Measurements from ENCODE around the gene CUX1. TPM values are rescaled to one million over a fixed set of nuclear protein-coding genes. Genes with fewer than 3 reads are reported as not detected.

The CUX1 gene
- total RNA-seq, 4 donors from 2014 or later, result 58.2 to 295 (median 76.9) TPM

GRCh38 chr7:102150266-102150665 is 332.8 kb downstream of the CUX1 start:
- Histone ChIP-seq H3K36me3 (no peaks in the 10 kb centered on the region), H3K4me3 (no peak overlapping the region), H3K9me3 (no peaks in the 10 kb centered on the region), H3K27me3 (no peaks in the 10 kb centered on the region), H3K4me1 (peaks cover 0 to 5% of the 10 kb centered on the region in 2 donors), H3K27ac (no peak overlapping the region)
- TF ChIP-seq CTCF (IDR thresholded peaks at IDR 0.05) (no peak), POLR2A (IDR thresholded peaks at IDR 0.05) (no peak)
- intact Hi-C loops (cut with DNase I; ENCODE audit: low total_unique reads), result no loop called here
- DNase-seq, result no peak

- peak; percentile 36 to 42 for DNase-seq
- Histone ChIP-seq H3K36me3 (no peaks in the 10 kb centered on the region), H3K27ac (peak overlapping the region; percentile 46 to 55), H3K4me1 (peaks cover 0 to 5% of the 10 kb centered on the region in 2 donors), H3K27me3 (no peaks in the 10 kb centered on the region), H3K4me3 (no peak overlapping the region), H3K9me3 (no peaks in the 10 kb centered on the region)
- no peak for TF ChIP-seq POLR2A (IDR thresholded peaks at IDR 0.05)
- no peak for TF ChIP-seq CTCF (IDR thresholded peaks at IDR 0.05)
- intact Hi-C loops (cut with DNase I; ENCODE audit: low total_unique reads), result no loop called here
These were observed 335.5 kb downstream of the CUX1 start for GRCh38 chr7:102152672-102153598.

GRCh38 chr7:102153599-102153946 is 336.1 kb downstream of the CUX1 start:
- H3K27me3 ChIP-seq, result no peaks in the 10 kb centered on the region
- H3K4me3 ChIP-seq, result no peak overlapping the region
- no peaks in the 10 kb centered on the region for H3K9me3 ChIP-seq
- intact Hi-C loops (cut with DNase I; ENCODE audit: low total_unique reads), result no loop called here
- peaks cover 0 to 5% of the 10 kb centered on the region in 2 donors for H3K4me1 ChIP-seq
- H3K27ac ChIP-seq, result peak overlapping the region; percentile 46 to 55
- no peaks in the 10 kb centered on the region for H3K36me3 ChIP-seq
- TF ChIP-seq POLR2A (IDR thresholded peaks at IDR 0.05), result no peak
- TF ChIP-seq CTCF (IDR thresholded peaks at IDR 0.05), result no peak
- no peak for DNase-seq

GRCh38 chr7:102154425-102154824 is 337.0 kb downstream of the CUX1 start:
- no peak for DNase-seq
- Histone ChIP-seq H3K27ac (no peak overlapping the region), H3K36me3 (no peaks in the 10 kb centered on the region), H3K4me1 (peaks cover 0 to 5% of the 10 kb centered on the region in 2 donors), H3K27me3 (no peaks in the 10 kb centered on the region), H3K4me3 (no peak overlapping the region), H3K9me3 (no peaks in the 10 kb centered on the region)
- intact Hi-C loops (cut with DNase I; ENCODE audit: low total_unique reads), result no loop called here
- no peak for TF ChIP-seq POLR2A (IDR thresholded peaks at IDR 0.05)
- no peak for TF ChIP-seq CTCF (IDR thresholded peaks at IDR 0.05)

GRCh38 chr7:102155821-102156441 is 338.5 kb downstream of the CUX1 start:
- Histone ChIP-seq H3K27ac (no peak overlapping the region), H3K27me3 (no peaks in the 10 kb centered on the region), H3K36me3 (no peaks in the 10 kb centered on the region), H3K4me3 (no peak overlapping the region), H3K4me1 (peaks cover 0 to 5% of the 10 kb centered on the region in 2 donors), H3K9me3 (no peaks in the 10 kb centered on the region)
- TF ChIP-seq CTCF (IDR thresholded peaks at IDR 0.05) (no peak), POLR2A (IDR thresholded peaks at IDR 0.05) (no peak)
- DNase-seq, result no peak
- intact Hi-C loops (cut with DNase I; ENCODE audit: low total_unique reads), result no loop called here

Data from uterus (tissue), 4 donors.